Measurements from ENCODE around the gene PCTP. TPM values are rescaled to one million over a fixed set of nuclear protein-coding genes. Genes with fewer than 3 reads are reported as not detected.

PCTP gene
- total RNA-seq, 1 donor from 2014 or later = 78.1 TPM

DNA sequence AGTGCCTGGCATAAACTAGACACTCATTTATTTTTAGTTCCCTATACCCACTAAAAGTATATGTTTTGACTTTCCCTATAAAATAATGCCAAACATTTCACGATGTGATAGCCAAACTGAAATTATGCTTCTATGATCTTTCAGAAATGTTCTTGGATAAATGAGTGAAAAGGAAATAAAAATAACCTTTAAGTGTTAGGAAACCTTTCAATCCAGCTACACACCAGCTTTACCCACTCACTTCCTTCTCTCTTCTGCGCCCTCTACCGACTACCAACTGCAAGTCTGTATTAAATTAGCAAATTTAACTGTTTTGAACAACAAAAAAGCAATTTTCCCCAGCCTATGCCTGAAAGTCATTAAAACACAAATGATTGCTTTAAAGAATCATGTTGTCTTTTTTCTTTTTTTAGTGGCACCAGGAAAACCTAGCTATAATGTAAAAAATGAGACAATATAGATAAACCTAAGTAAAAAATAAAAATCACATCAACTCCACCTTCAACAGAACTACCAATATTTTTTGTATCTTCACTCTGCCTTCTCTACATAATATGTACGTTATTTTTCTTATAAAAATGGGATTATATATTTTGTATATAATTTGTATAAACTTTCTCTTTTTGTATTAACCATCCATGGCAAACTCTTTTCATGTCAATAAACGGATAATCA, 15.0 kb upstream of the PCTP start:
- H3K9me3 Mint-ChIP-seq (ENCODE audit: unreplicated experiment) = no peaks in the 10 kb centered on the region
- no peaks in the 10 kb centered on the region for H3K36me3 Mint-ChIP-seq (ENCODE audit: low read depth, unreplicated experiment)
- H3K4me1 Mint-ChIP-seq (ENCODE audit: unreplicated experiment) = peaks cover 35% of the 10 kb centered on the region
- H3K27me3 Mint-ChIP-seq (ENCODE audit: unreplicated experiment) = no peaks in the 10 kb centered on the region
- H3K27ac Mint-ChIP-seq (ENCODE audit: unreplicated experiment) = no peak overlapping the region
- peak; percentile 37 for DNase-seq (ENCODE audit: low spot score)
- no peak overlapping the region for H3K4me3 Mint-ChIP-seq (ENCODE audit: unreplicated experiment)
- TF ChIP-seq, protein P1, sequence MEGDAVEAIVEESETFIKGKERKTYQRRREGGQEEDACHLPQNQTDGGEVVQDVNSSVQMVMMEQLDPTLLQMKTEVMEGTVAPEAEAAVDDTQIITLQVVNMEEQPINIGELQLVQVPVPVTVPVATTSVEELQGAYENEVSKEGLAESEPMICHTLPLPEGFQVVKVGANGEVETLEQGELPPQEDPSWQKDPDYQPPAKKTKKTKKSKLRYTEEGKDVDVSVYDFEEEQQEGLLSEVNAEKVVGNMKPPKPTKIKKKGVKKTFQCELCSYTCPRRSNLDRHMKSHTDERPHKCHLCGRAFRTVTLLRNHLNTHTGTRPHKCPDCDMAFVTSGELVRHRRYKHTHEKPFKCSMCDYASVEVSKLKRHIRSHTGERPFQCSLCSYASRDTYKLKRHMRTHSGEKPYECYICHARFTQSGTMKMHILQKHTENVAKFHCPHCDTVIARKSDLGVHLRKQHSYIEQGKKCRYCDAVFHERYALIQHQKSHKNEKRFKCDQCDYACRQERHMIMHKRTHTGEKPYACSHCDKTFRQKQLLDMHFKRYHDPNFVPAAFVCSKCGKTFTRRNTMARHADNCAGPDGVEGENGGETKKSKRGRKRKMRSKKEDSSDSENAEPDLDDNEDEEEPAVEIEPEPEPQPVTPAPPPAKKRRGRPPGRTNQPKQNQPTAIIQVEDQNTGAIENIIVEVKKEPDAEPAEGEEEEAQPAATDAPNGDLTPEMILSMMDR (IDR thresholded peaks at IDR 0.05; ENCODE audit: unreplicated experiment) = peak; percentile 62

DNA sequence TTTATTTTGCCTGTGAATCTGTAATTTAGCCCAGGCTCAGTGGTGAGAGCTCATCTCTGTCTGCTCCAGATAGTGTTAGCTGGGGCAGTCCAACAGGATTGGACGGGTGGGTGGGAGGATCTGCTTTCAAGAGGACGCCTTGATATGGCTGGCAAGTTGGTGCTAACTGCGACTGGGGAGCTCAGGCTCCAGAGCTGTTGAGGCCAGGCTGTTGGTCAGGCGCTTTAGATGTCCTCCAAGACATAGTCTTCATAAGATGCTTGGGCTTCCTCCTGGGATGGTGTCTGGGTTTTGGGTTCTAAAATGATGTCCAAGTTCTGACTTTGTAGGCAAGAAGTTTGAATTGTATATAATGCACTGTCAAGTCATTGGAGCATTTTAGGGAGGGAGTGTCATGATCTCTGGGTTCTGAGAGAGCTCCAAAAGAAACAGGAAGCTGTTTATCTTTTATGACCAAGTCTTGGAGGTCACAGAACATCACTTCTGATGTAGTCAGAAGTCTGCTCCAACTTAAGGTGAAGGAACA, 12.8 kb upstream of the PCTP start:
- H3K36me3 Mint-ChIP-seq (ENCODE audit: low read depth, unreplicated experiment) = no peaks in the 10 kb centered on the region
- TF ChIP-seq, protein P1 (IDR thresholded peaks at IDR 0.05; ENCODE audit: unreplicated experiment) = no peak
- no peaks in the 10 kb centered on the region for H3K27me3 Mint-ChIP-seq (ENCODE audit: unreplicated experiment)
- no peak overlapping the region for H3K27ac Mint-ChIP-seq (ENCODE audit: unreplicated experiment)
- H3K9me3 Mint-ChIP-seq (ENCODE audit: unreplicated experiment) = no peaks in the 10 kb centered on the region
- H3K4me1 Mint-ChIP-seq (ENCODE audit: unreplicated experiment) = peaks cover 18% of the 10 kb centered on the region
- no peak for DNase-seq (ENCODE audit: low spot score)
- no peak overlapping the region for H3K4me3 Mint-ChIP-seq (ENCODE audit: unreplicated experiment)

DNA sequence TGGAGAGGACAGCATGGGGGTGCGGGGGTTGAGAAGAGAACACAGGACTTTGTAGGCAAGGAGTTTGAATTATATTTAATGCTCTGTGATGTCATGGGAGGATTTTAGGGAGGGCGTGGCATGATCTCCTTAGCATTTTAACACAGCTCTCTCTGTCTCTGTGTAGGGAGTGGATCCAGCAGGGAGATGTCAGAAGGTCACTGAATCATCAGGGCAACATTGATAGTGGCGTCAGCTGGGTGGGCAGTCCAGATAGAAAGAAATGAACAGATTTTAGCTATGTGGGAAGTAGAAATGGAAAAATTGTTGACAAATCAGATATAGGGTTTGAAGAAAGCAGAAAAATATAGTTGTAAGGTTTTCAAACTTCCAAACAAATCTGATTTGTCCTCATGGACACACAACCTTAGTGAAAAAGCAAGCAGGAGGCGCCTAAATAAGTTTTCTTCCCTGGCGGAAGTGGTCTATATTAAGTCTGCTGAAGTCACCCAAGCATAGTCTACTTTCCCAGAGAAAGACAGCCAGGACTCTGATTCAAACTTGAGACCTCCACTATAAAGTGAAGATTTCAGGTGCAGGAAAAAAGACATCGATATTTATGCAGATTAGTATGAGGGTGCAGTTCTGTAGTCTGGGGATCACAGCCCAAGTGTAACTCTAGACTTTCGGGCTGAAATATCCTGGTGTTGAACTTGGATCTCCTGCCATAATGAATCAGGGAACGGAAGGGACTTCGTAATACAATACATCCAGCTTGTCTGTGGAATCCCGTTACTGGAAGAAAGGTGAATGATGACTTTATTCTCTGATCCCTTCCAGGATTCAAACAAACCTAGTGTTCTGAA, 10.1 kb upstream of the PCTP start:
- no peaks in the 10 kb centered on the region for H3K9me3 Mint-ChIP-seq (ENCODE audit: unreplicated experiment)
- no peaks in the 10 kb centered on the region for H3K36me3 Mint-ChIP-seq (ENCODE audit: low read depth, unreplicated experiment)
- H3K27me3 Mint-ChIP-seq (ENCODE audit: unreplicated experiment) = no peaks in the 10 kb centered on the region

DNA sequence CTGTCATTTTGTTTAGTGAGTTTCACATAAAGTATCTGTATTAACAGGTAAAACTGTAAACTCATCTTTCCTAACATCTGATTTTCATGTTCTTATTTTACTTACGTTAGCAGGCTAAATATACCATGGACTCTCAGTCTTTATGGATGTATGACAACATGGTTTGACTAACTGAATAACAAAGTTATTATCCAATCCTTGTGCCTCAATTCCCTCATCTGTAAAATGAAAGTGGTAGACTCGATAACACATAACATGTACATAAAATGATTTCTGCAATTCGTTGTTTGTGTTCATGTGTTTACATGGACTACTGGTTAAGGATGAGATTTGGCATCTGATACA, 9.5 kb upstream of the PCTP start:
- TF ChIP-seq, protein P1 (IDR thresholded peaks at IDR 0.05; ENCODE audit: unreplicated experiment) = no peak
- H3K27ac Mint-ChIP-seq (ENCODE audit: unreplicated experiment) = no peak overlapping the region
- no peaks in the 10 kb centered on the region for H3K9me3 Mint-ChIP-seq (ENCODE audit: unreplicated experiment)
- H3K36me3 Mint-ChIP-seq (ENCODE audit: low read depth, unreplicated experiment) = no peaks in the 10 kb centered on the region
- no peaks in the 10 kb centered on the region for H3K4me1 Mint-ChIP-seq (ENCODE audit: unreplicated experiment)
- no peak for DNase-seq (ENCODE audit: low spot score)
- H3K27me3 Mint-ChIP-seq (ENCODE audit: unreplicated experiment) = no peaks in the 10 kb centered on the region
- no peak overlapping the region for H3K4me3 Mint-ChIP-seq (ENCODE audit: unreplicated experiment)

More for the DNA sequence above, 10.1 kb upstream of the PCTP start:
- H3K27ac Mint-ChIP-seq (ENCODE audit: unreplicated experiment) = no peak overlapping the region
- TF ChIP-seq, protein P1 (IDR thresholded peaks at IDR 0.05; ENCODE audit: unreplicated experiment) = no peak
- no peak for DNase-seq (ENCODE audit: low spot score)
- H3K4me1 Mint-ChIP-seq (ENCODE audit: unreplicated experiment) = no peaks in the 10 kb centered on the region
- H3K4me3 Mint-ChIP-seq (ENCODE audit: unreplicated experiment) = no peak overlapping the region

Data from endothelial cell (in vitro differentiated cells).